ENCODE results near the gene EPS8L3.
"Not testable (repeated sequence)": the region's sequence is repeated elsewhere in the genome, so short reads cannot be mapped to it uniquely, and the experiment has no call there.

GRCh38 chr1:109766991-109767636 is 3.4 kb upstream of the EPS8L3 start:
- not testable (repeated sequence) for TF ChIP-seq CTCF (IDR thresholded peaks at IDR 0.05; ENCODE audit: extremely low read depth in 1 of 2, insufficient read depth in 1 of 2, low read depth in 1 of 2, low read length in 2 of 2); POLR2A (IDR thresholded peaks at IDR 0.05; ENCODE audit: low read depth, low read length); FOS (IDR thresholded peaks at IDR 0.05; ENCODE audit: borderline replicate concordance, insufficient read depth, low read length)

All from endothelial cell of umbilical vein (primary cell).